A549 (cell line): ENCODE results near the gene ZNF638.

ENCODE experiments used
- POLR2A ChIP-seq: IDR thresholded peaks from 2 replicates; pipeline ENCODE4 v1.6.1; 2012; ENCODE audit warnings: mild to moderate bottlenecking, low read length
- TF ChIP-seq, protein P1 (sequence below): fragments of >200 bp; sonication (Bioruptor Twin); formaldehyde crosslinking; IDR thresholded peaks from 3 replicates; pipeline ENCODE4 v1.5.1; 2016
- TF ChIP-seq, protein P2 (sequence below): fragments of 450-650 bp; IDR thresholded peaks from 2 replicates; pipeline ENCODE4 v1.6.1; 2014; ENCODE audit warnings: antibody characterized with exemption

DNA sequence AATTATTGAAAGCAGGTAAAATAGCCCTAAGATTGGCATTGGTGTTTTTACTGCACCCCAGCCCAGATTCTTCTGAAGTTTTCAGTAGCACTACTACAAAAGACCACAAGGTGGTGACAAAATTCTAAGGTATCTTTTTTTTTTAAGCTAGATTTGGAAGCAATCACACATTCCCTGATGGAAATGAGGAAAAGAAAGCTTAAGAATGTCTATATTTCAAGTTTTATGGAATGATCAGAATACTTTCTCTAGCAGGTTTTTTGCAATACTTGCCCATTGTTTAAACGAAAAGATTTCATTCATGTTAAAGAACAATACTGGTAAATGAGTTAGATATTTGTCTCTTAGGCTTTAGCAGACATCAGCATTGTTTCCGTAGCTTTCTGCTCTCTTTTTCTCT, 32.1 kb upstream of the ZNF638 start:
- TF ChIP-seq, protein P1, sequence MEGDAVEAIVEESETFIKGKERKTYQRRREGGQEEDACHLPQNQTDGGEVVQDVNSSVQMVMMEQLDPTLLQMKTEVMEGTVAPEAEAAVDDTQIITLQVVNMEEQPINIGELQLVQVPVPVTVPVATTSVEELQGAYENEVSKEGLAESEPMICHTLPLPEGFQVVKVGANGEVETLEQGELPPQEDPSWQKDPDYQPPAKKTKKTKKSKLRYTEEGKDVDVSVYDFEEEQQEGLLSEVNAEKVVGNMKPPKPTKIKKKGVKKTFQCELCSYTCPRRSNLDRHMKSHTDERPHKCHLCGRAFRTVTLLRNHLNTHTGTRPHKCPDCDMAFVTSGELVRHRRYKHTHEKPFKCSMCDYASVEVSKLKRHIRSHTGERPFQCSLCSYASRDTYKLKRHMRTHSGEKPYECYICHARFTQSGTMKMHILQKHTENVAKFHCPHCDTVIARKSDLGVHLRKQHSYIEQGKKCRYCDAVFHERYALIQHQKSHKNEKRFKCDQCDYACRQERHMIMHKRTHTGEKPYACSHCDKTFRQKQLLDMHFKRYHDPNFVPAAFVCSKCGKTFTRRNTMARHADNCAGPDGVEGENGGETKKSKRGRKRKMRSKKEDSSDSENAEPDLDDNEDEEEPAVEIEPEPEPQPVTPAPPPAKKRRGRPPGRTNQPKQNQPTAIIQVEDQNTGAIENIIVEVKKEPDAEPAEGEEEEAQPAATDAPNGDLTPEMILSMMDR: peak; percentile 90
- TF ChIP-seq, protein P2, sequence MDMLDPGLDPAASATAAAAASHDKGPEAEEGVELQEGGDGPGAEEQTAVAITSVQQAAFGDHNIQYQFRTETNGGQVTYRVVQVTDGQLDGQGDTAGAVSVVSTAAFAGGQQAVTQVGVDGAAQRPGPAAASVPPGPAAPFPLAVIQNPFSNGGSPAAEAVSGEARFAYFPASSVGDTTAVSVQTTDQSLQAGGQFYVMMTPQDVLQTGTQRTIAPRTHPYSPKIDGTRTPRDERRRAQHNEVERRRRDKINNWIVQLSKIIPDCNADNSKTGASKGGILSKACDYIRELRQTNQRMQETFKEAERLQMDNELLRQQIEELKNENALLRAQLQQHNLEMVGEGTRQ: no peak
- TF ChIP-seq POLR2A: no peak
